ENCODE measurements around the gene BLTP3A.
"Not testable (repeated sequence)": the region's sequence is repeated elsewhere in the genome, so short reads cannot be mapped to it uniquely, and the experiment has no call there.

Gene BLTP3A, protein sequence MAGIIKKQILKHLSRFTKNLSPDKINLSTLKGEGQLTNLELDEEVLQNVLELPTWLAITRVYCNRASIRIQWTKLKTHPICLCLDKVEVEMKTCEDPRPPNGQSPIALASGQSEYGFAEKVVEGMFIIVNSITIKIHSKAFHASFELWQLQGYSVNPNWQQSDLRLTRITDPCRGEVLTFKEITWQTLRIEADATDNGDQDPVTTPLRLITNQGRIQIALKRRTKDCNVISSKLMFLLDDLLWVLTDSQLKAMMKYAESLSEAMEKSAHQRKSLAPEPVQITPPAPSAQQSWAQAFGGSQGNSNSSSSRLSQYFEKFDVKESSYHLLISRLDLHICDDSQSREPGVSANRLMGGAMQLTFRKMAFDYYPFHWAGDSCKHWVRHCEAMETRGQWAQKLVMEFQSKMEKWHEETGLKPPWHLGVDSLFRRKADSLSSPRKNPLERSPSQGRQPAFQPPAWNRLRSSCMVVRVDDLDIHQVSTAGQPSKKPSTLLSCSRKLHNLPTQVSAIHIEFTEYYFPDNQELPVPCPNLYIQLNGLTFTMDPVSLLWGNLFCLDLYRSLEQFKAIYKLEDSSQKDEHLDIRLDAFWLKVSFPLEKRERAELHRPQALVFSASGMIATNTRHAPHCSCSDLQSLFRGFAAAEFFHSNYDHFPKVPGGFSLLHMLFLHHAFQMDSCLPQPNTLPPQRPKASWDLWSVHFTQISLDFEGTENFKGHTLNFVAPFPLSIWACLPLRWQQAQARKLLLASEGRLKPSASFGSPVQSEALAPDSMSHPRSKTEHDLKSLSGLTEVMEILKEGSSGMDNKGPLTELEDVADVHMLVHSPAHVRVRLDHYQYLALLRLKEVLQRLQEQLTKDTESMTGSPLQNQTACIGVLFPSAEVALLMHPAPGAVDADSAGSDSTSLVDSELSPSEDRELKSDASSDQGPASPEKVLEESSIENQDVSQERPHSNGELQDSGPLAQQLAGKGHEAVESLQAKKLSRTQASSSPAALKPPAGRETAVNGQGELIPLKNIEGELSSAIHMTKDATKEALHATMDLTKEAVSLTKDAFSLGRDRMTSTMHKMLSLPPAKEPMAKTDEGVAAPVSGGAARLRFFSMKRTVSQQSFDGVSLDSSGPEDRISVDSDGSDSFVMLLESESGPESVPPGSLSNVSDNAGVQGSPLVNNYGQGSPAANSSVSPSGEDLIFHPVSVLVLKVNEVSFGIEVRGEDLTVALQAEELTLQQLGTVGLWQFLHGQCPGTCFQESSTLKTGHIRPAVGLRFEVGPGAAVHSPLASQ (N-terminal part only)

DNA sequence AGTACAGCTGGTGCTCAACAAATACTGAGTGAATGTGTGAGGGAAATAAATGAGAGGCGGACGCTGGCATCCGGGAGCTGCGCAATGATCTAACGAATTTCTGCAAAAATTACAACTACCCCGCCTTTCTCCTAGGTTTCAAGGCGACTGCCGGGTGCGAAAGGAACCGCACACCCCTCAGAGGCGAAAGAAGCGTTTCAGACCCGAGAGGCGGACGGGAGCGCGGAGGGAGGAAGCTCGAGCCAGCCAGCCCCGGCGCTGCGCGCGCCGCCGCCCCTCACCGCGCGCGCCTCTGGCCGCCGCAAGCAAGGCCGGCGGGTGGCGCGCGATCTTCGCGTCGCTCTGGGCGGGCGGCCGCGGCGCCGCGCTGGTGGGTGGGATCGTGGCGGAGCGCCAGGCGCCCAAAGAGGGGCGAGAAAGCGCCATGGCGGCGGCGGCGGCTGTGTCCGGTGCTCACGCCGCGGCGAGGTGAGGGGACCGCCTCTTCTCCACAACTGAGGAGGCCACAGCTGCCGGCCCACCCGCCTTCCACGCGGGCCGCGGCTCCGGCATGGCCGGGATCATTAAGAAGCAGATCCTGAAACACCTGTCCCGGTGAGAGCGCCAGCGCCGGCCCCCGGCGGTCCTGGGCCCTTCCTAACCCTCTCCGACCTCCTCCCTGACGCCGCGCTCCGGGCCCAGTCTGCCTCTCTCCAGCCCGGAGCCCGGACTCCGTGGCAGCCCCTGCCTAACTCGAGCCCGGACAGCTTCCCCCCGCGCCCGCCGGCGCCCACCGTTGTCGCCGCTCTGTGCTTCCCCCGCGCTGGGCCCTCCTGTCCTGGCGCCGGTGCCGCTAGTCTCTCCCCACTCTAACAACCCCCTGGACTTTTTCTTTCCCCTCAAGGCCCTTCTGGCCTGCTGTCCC, at the start of gene BLTP3A:
Gene BLTP3A (plus strand): TSS at position 383 of the 904 bp plus-strand sequence. CDS start 168 bp downstream, at position 551.
- peaks cover 34% of the 10 kb centered on the region for H3K36me3 Mint-ChIP-seq (ENCODE audit: low read depth)
- peak within 1 kb of the TSS; percentile 91 for H3K4me3 Mint-ChIP-seq
- peak within 1 kb of the TSS; percentile 98 for H3K27ac Mint-ChIP-seq
- intact Hi-C loops (cut with micrococcal nuclease): loop anchor here (1.0 to 10.0 kb wide), 5 partner anchors 19 to 97 kb away; partner anchors contain the start of genes ANKS1A, ILRUN, SNRPC and TAF11
- H3K9me3 Mint-ChIP-seq: no peaks in the 10 kb centered on the region
- peaks cover 32% of the 10 kb centered on the region for H3K4me1 Mint-ChIP-seq (ENCODE audit: low read depth)
- H3K27me3 Mint-ChIP-seq: no peaks in the 10 kb centered on the region

DNA sequence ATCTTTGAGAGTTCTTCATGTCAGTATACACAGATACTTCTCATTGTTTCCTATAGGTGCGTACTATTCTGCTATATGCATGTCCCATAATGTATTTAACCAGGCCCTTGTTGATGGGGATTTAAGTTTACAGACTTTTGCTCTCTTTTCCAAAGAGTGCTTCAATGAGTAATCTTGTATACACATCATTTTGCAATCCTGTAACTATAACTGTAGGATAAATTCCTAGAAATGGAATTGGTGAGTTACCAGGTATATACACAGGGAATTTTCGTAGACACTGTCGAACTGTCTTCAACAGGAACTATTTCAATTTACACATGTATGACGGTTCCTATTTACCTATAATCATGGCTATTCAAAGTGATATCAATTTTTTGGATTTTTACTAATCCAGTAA, 49.8 kb upstream of the BLTP3A start:
- intact Hi-C loops (cut with micrococcal nuclease): no loop called here
- H3K27me3 Mint-ChIP-seq: no peaks in the 10 kb centered on the region
- H3K36me3 Mint-ChIP-seq (ENCODE audit: low read depth): no peaks in the 10 kb centered on the region
- no peaks in the 10 kb centered on the region for H3K4me1 Mint-ChIP-seq (ENCODE audit: low read depth)
- H3K27ac Mint-ChIP-seq: no peak overlapping the region
- no peaks in the 10 kb centered on the region for H3K9me3 Mint-ChIP-seq
- H3K4me3 Mint-ChIP-seq: no peak overlapping the region

DNA sequence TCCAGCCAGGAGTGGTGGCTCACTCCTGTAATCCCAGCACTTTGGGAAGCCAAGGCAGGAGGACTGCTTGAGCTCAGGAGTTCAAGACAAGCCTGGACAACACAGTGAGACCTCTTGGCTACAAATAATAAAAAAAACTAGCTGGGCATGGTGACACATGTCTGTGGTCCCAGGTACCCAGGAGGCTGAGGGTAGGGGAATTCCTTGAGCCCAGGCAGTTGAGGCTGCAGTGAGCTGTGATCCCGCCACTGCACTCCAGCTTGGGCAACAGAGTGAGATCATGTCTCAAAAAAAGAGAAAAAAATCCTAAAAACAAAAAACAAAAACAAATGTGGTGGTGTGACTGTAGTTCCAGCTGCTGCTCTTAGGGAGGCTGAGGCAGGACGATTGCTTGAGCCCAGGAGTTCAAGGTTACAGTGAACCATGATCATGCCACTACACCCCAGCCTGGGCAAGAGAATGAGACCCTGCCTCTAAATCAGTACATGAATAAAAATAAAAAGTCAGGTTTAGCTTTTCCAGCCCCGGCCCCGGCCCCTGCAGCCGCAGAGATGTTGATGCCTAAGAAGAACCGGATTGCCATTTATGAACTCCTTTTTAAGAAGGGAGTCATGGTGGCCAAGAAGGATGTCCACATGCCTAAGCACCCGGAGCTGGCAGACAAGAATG, 48.1 kb upstream of the BLTP3A start:
- Mint-ChIP-seq H3K27ac (no peak overlapping the region), H3K4me3 (no peak overlapping the region), H3K9me3 (no peaks in the 10 kb centered on the region), H3K4me1 (ENCODE audit: low read depth) (no peaks in the 10 kb centered on the region), H3K27me3 (no peaks in the 10 kb centered on the region), H3K36me3 (ENCODE audit: low read depth) (no peaks in the 10 kb centered on the region)
- intact Hi-C loops (cut with micrococcal nuclease): no loop called here

DNA sequence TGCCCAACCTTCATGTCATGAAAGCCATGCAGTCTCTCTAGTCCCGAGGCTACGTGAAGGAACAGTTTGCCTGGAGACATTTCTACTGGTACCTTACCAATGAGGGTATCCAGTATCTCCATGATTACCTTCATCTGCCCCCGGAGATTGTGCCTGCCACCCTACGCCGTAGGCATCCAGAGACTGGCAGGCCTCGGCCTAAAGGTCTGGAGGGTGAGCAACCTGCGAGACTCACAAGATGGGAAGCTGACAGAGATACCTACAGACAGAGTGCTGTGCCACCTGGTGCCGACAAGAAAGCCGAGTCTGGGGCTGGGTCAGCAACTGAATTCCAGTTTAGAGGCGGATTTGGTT, 47.6 kb upstream of the BLTP3A start:
- H3K27ac Mint-ChIP-seq: peak overlapping the region; percentile 20
- H3K4me1 Mint-ChIP-seq (ENCODE audit: low read depth); H3K36me3 Mint-ChIP-seq (ENCODE audit: low read depth); H3K4me3 Mint-ChIP-seq; H3K27me3 Mint-ChIP-seq; intact Hi-C loops (cut with micrococcal nuclease); H3K9me3 Mint-ChIP-seq: not testable (repeated sequence)

DNA sequence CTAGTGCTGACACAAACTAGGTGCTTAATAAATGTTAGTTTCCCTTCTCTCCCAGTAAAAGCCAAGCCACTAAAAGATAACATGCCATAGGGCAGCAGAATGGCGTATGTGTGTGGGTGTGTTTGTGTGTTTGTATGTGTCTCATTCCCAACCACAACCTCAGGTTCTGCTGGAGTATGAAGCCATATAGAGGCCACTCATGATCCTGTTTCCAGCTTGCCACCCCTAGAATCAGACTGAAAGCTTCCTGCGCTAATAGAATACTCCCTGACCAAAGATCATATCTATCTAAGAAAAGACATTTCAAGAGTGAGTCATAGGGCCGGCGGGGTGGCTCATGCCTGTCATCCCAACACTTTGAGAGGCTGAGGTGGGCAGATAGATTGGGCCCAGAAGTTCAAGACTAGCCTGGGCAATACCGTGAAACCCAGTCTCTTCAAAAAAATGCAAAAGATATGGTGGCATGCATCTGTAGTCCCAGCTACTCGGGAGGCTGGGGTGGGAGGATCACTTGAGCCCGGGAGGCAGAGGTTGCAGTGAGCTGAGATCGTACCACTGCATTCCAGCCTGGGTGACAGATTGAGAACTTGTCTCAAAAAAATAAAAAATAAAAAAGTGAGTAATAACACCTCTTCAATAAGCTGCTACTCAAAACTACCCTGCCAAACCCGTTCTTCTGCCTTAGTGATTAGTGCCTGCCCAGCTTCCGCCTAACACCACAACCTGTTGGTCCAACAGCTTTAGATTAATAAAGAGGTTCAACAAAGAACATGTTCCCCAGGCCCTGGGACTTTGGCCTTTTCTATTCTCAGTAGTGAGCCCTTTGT, 46.4 kb upstream of the BLTP3A start:
- intact Hi-C loops (cut with micrococcal nuclease): no loop called here
- no peaks in the 10 kb centered on the region for H3K4me1 Mint-ChIP-seq (ENCODE audit: low read depth)
- no peaks in the 10 kb centered on the region for H3K36me3 Mint-ChIP-seq (ENCODE audit: low read depth)
- H3K4me3 Mint-ChIP-seq: no peak overlapping the region
- H3K27me3 Mint-ChIP-seq: no peaks in the 10 kb centered on the region
- no peaks in the 10 kb centered on the region for H3K9me3 Mint-ChIP-seq
- H3K27ac Mint-ChIP-seq: no peak overlapping the region

DNA sequence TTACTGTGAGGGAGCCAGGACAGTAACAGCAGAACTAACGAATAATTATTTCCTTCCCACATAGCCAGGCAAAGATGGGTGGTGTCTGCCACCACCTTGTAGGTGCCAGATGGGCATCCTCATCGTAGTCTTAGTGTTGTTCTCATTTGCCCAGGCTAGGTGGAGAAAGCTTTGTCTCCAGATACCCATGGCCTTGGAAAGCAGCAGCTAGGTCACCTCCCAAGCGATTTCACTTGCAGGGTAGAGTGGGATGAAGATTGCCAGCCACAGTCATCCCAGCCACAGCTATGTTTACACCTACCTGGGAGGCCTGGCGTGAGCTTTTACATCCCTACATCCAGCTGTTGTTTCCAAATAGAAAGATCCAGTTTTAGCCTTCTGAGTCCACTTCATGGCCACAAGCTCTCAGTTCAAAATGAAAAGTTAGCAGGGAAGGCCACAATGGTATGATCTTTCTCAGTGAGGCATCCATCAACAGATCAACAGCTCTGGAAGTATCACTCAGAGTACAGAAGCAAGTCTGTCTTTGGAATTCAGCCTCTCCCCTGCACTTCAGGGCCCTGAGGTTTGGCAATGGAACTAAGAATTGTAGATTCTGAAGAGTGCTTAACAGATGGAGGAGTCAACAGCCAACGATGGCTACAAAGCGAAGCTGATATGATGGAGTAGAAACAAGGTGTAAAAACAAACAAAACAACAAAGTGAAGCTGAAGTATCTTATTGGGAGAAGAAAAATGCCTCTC, 45.6 kb upstream of the BLTP3A start:
- H3K4me1 Mint-ChIP-seq (ENCODE audit: low read depth): no peaks in the 10 kb centered on the region

DNA sequence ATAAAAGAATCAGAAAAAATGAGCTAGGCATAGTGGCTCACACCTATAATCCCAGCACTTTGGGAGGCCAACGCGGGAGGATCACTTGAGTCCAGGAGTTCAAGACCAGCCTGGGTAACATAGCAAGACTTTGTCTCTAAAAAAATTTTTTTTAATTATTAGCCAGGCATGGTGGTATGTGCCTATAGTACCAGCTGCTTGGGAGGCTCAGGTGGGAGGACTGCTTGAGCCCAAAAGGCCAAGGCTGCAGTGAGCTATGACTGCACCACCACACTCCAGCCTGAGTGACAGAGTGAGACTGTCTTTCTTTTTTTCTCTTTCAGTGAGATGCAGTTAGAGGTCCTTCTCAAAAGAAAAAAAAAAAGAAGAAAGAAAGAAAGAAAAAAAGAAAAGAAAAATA, 43.1 kb upstream of the BLTP3A start:
- no peak overlapping the region for H3K27ac Mint-ChIP-seq
- H3K4me1 Mint-ChIP-seq (ENCODE audit: low read depth): peaks cover 5% of the 10 kb centered on the region
- H3K27me3 Mint-ChIP-seq: no peaks in the 10 kb centered on the region
- intact Hi-C loops (cut with micrococcal nuclease): no loop called here
- H3K4me3 Mint-ChIP-seq: no peak overlapping the region
- no peaks in the 10 kb centered on the region for H3K36me3 Mint-ChIP-seq (ENCODE audit: low read depth)
- no peaks in the 10 kb centered on the region for H3K9me3 Mint-ChIP-seq

More for the DNA sequence above, 45.6 kb upstream of the BLTP3A start:
- no peak overlapping the region for H3K4me3 Mint-ChIP-seq
- no peaks in the 10 kb centered on the region for H3K9me3 Mint-ChIP-seq
- H3K27ac Mint-ChIP-seq: no peak overlapping the region
- H3K36me3 Mint-ChIP-seq (ENCODE audit: low read depth): no peaks in the 10 kb centered on the region
- no peaks in the 10 kb centered on the region for H3K27me3 Mint-ChIP-seq
- intact Hi-C loops (cut with micrococcal nuclease): no loop called here

DNA sequence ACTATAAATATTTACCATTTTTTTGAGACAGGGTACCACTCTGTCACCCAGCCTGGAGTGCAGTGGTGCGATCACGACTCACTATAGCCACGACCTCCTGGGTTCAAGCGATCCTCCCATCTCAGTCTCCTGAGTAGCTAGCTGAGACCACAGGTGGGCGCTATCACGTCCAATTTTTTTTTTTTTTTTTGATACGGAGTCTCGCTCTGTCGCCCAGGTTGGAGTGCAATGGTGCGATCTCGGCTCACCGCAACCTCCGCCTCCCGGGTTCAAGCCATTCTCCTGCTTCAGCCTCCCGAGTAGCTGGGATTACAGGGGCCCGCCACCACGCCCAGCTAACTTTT, 35.4 kb upstream of the BLTP3A start:
- H3K27ac Mint-ChIP-seq, H3K9me3 Mint-ChIP-seq, H3K27me3 Mint-ChIP-seq, H3K4me3 Mint-ChIP-seq: not testable (repeated sequence)
- Mint-ChIP-seq H3K4me1 (ENCODE audit: low read depth) (peaks cover 13% of the 10 kb centered on the region), H3K36me3 (ENCODE audit: low read depth) (peaks cover 20% of the 10 kb centered on the region)
- intact Hi-C loops (cut with micrococcal nuclease): loop anchor here (2.0 to 5.0 kb wide), 4 partner anchors 36 to 131 kb away; partner anchors contain the start of genes ANKS1A, BLTP3A, ILRUN and TAF11

DNA sequence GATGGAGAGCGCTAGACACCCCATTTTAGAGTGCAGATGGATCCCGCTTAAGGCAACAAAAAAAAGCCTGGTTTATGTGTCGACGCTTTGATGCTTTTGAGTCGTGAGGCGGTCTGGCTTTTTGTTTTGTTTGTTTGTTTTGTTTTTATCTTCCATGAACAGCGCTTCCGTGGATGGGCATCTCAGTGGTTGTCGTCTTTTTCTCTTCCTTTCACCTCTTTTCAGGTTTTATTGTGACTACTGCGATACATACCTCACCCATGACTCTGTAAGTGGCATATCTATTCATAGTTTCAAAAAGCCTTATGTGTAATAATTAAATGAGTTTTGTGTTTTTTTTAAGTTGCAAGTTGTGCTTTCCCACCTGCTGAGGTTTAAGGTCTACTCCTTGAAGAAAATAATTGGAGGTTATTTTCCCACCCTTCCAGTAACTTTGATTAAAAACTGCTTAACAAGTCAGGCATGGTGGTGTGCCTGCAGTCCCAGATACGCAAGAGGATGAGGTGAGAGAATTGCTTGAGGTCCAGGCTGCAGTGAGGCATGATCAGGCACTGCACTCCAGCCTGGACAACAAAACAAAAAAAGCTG, 34.1 kb upstream of the BLTP3A start:
- Mint-ChIP-seq H3K4me1 (ENCODE audit: low read depth) (peaks cover 11% of the 10 kb centered on the region), H3K27me3 (no peaks in the 10 kb centered on the region), H3K36me3 (ENCODE audit: low read depth) (peaks cover 33% of the 10 kb centered on the region), H3K9me3 (no peaks in the 10 kb centered on the region), H3K4me3 (no peak overlapping the region), H3K27ac (no peak overlapping the region)
- intact Hi-C loops (cut with micrococcal nuclease): loop anchor here (2.0 to 5.0 kb wide), 5 partner anchors 15 to 130 kb away; partner anchors contain the start of genes ANKS1A, BLTP3A, ILRUN and TAF11

DNA sequence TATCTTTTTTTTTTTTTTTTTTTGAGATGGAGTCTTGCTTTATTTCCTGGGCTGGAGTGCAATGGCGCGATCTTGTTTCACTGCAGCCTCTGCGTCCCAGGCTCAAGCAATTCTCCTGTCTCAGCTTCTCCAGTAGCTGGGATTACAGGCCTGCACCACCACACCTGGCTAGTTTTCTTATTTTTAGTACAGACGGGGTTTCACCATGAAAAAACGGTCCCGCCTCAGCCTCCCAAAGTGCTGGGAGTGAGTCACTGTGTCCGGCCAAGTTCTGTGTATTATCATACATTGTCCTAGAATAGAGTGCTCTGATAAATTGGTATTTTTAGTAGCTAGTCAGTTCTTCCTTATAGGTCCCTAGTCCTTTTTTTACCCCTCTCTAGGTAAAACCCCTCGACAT, 31.8 kb upstream of the BLTP3A start:
- H3K4me1 Mint-ChIP-seq (ENCODE audit: low read depth): peaks cover 8% of the 10 kb centered on the region
- H3K27me3 Mint-ChIP-seq: no peaks in the 10 kb centered on the region
- H3K9me3 Mint-ChIP-seq: no peaks in the 10 kb centered on the region
- peaks cover 56% of the 10 kb centered on the region for H3K36me3 Mint-ChIP-seq (ENCODE audit: low read depth)
- H3K27ac Mint-ChIP-seq: no peak overlapping the region
- intact Hi-C loops (cut with micrococcal nuclease): no loop called here
- H3K4me3 Mint-ChIP-seq: no peak overlapping the region

DNA sequence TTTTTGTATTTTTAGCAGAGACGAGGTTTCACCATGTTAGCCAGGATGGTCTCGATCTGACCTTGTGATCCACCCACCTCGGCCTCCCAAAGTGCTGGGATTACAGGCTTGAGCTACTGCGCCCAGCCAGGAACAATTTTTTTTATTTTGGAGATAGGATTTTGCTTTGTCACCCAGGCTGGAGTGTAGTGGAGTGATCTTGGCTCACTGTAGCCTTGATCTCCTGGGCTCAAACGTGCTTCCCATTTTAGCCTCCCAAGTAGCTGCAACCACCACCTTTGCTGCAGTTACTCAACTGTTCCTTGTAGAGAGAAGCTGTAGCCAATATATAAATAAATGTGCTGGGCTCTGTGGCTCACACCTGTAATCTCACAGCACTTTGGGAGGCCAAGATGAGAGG, 30.2 kb upstream of the BLTP3A start:
- H3K27me3 Mint-ChIP-seq; H3K4me3 Mint-ChIP-seq; H3K27ac Mint-ChIP-seq; intact Hi-C loops (cut with micrococcal nuclease); H3K9me3 Mint-ChIP-seq; H3K4me1 Mint-ChIP-seq (ENCODE audit: low read depth): not testable (repeated sequence)
- H3K36me3 Mint-ChIP-seq (ENCODE audit: low read depth): peaks cover 71% of the 10 kb centered on the region
